Kidney tubule cell (primary cell): ENCODE measurements around the gene MAGEA12.
"Not testable (repeated sequence)": the region's sequence is repeated elsewhere in the genome, so short reads cannot be mapped to it uniquely, and the experiment has no call there.

Experiments
- DNase-seq: peaks from one replicate; pipeline ENCODE4 v3.0.0-alpha.2; 2018; ENCODE audit warnings: low spot score

MAGEA12 gene

DNA sequence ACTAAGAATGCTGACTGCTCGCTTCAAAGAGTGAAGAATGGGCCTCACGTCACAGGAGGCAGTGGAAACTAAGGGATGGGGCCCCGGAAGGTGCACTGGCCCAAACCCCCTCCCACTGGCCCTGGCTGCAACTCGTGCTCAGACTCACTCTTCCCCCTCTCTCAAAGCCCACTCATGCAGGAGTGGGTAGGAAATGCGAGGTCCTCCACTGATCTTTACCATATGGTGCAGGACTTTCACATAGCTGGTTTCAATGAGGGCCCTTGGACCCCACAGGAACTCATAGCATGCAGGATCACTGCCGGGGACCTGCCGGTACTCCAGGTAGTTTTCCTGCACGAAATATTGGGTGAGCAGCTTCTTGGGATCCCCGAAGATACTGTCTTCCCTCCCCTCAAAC lies 33.0 kb downstream of the MAGEA12 start:
- not testable (repeated sequence) for DNase-seq

- not testable (repeated sequence) for DNase-seq
Measured at GRCh38 chrX:152769549-152770289, 36.2 kb downstream of the MAGEA12 start, which contains the start of gene MAGEA6. Gene MAGEA6 (minus strand): TSS chrX:152769689. CDS start chrX:152767650, 2,039 bp downstream.

DNA sequence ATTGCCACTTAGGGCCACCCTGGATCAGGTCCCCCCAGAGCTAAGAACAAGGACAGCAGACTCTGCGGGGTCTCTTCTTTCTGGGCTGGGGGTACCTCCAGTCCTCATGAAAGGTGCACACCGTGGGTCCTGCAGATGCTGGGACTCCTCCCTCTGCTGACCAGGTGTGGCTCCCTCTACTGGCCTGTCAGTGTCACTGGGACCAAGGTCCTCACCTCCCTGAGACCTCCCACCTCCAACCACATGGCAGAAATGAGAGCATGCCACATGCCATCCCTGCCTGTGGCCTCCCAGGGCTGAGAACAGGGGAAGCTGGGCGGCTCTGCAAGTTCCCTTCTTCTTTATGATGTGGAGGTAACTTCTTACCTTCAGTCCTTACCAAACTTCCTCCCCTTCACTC lies 53.5 kb downstream of the MAGEA12 start:
- DNase-seq: not testable (repeated sequence)
